Colonic mucosa (tissue), 4 donors: ENCODE measurements around the gene IGSF6. TPM values are rescaled to one million over a fixed set of nuclear protein-coding genes. Genes with fewer than 3 reads are reported as not detected.
A peak's percentile ranks its signal among the peaks of the same experiment; 100 is the strongest.
"Not testable (repeated sequence)": the region's sequence is repeated elsewhere in the genome, so short reads cannot be mapped to it uniquely, and the experiment has no call there.

ENCODE experiments used
- DNase-seq: peaks from one replicate; pipeline ENCODE4 v3.0.0-alpha.2; 2020
- H3K27ac ChIP-seq: fragments of 200-600 bp; one replicate; pipeline ENCODE4 v1.8.0; 2021
- H3K27me3 ChIP-seq: fragments of 200-600 bp; one replicate; pipeline ENCODE4 v1.8.0; 2021
- H3K36me3 ChIP-seq: fragments of 200-600 bp; one replicate; pipeline ENCODE4 v1.8.0; 2021
- H3K4me1 ChIP-seq: fragments of 200-600 bp; one replicate; pipeline ENCODE4 v1.8.0; 2021; ENCODE audit warnings: mild to moderate bottlenecking
- H3K4me3 ChIP-seq: fragments of 200-600 bp; one replicate; pipeline ENCODE4 v1.8.0; 2021
- H3K9ac ChIP-seq, 2 donors: one replicate each; pipeline ENCODE4 v1.7.0; 2013; ENCODE audit warnings: control low read depth in 2 of 2, low read depth in 2 of 2, low read length in 2 of 2
- H3K9me3 ChIP-seq: fragments of 200-600 bp; one replicate; pipeline ENCODE4 v1.8.0; 2021
- CTCF ChIP-seq: fragments of 200-600 bp; IDR thresholded peaks from one replicate; pipeline ENCODE4 v1.8.0; 2022; ENCODE audit warnings: antibody characterized with exemption, mild to moderate bottlenecking
- intact Hi-C: fragments of 100-400 bp; cut with DNase I; formaldehyde crosslinking; loops from one replicate; pipeline ENCODE4 v1.14.1; 2022
- total RNA-seq, 2 donors: library from RNA; stranded (reverse); fragmentation: NEBNext Ultra II Directional in 1 of 2; extraction: Animal tissue kit (Norgen Biotek cat#: 25700) in 1 of 2; gene quantifications; one replicate each; pipeline ENCODE4 v1.2.1, GENCODE V29; 2021
- donor health status: healthy.
- donor health status: DM: no; HTN: no; CAD: no.
- donor health status: DM: no; HTN: no; CAD: no.

The IGSF6 gene
- total RNA-seq, 2 donors from 2014 or later: 2.7 to 4.7 TPM

DNA sequence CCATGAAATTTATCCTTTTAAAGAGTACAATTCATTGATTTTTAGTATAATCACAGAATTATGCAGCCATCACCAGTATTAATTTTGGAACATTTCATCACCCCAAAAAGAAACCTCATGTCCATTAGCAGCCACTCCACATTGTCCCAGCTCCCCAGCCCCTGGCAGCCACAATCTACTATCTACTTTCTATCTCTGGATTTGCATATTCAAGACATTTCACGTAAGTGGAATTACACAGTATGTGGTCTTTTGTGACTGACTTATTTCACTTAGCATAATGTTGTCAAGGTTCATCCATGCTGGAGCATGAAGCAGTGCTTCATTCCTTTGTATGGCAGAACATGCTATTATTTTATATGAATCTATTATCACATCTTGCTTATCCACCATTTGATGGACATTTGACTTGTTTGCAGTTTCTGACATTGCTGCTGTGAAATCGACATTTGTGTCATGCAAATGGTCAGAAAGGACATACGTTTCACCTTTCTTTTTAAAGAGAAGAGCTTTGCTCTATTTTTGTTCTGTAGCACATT is 42.3 kb downstream of the IGSF6 start:
- intact Hi-C loops: no loop called here
- no peaks in the 10 kb centered on the region for H3K27me3 ChIP-seq
- no peak for TF ChIP-seq CTCF
- no peak overlapping the region for H3K9ac ChIP-seq
- peaks cover 20% of the 10 kb centered on the region for H3K4me1 ChIP-seq
- H3K4me3 ChIP-seq: no peak overlapping the region
- H3K36me3 ChIP-seq: no peaks in the 10 kb centered on the region
- DNase-seq: no peak
- H3K27ac ChIP-seq: no peak overlapping the region
- H3K9me3 ChIP-seq: no peaks in the 10 kb centered on the region

- H3K27me3 ChIP-seq: no peaks in the 10 kb centered on the region
- H3K4me3 ChIP-seq: no peak overlapping the region
- H3K36me3 ChIP-seq: no peaks in the 10 kb centered on the region
- H3K9me3 ChIP-seq: no peaks in the 10 kb centered on the region
- H3K27ac ChIP-seq: no peak overlapping the region
- TF ChIP-seq CTCF: no peak
- intact Hi-C loops: no loop called here
- H3K9ac ChIP-seq: no peak overlapping the region
- peaks cover 20% of the 10 kb centered on the region for H3K4me1 ChIP-seq
- no peak for DNase-seq
These were observed 43.6 kb downstream of the IGSF6 start for GRCh38 chr16:21608639-21609328.

DNA sequence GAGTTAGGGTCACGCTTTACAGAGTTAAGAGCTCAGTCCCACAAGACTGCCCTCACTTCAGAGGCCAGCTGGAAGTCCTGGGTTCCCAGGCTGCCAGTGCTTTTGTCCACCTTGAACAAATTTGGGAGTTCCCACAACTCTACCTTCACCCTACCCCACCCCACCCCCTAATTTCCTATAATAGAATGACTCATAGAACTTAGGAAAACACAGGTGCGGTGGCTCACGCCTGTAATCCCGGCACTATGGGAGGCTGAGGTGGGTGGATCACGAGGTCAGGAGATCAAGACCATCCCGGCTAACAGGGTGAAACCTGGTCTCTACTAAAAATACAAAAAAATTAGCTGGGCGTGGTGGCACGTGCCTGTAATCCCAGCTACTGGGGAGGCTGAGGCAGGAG is 46.6 kb downstream of the IGSF6 start:
- intact Hi-C loops, H3K9me3 ChIP-seq, H3K4me3 ChIP-seq, H3K36me3 ChIP-seq, H3K27ac ChIP-seq, H3K9ac ChIP-seq, H3K27me3 ChIP-seq: not testable (repeated sequence)
- DNase-seq: peak; percentile 25
- peaks cover 17% of the 10 kb centered on the region for H3K4me1 ChIP-seq

GRCh38 chr16:21603928-21604327 is 48.5 kb downstream of the IGSF6 start:
- no peak for DNase-seq
- no peaks in the 10 kb centered on the region for H3K36me3 ChIP-seq
- no peak overlapping the region for H3K27ac ChIP-seq
- peaks cover 10% of the 10 kb centered on the region for H3K4me1 ChIP-seq
- intact Hi-C loops: no loop called here
- TF ChIP-seq CTCF: no peak
- no peak overlapping the region for H3K4me3 ChIP-seq
- no peaks in the 10 kb centered on the region for H3K27me3 ChIP-seq
- no peak overlapping the region for H3K9ac ChIP-seq
- H3K9me3 ChIP-seq: no peaks in the 10 kb centered on the region

- Histone ChIP-seq H3K36me3 (no peaks in the 10 kb centered on the region), H3K4me1 (peaks cover 10% of the 10 kb centered on the region), H3K9ac (no peak overlapping the region), H3K27ac (no peak overlapping the region), H3K27me3 (no peaks in the 10 kb centered on the region), H3K9me3 (no peaks in the 10 kb centered on the region), H3K4me3 (no peak overlapping the region)
- DNase-seq: no peak
- no peak for TF ChIP-seq CTCF
- intact Hi-C loops: no loop called here
These were observed 49.6 kb downstream of the IGSF6 start for GRCh38 chr16:21602785-21603184.

DNA sequence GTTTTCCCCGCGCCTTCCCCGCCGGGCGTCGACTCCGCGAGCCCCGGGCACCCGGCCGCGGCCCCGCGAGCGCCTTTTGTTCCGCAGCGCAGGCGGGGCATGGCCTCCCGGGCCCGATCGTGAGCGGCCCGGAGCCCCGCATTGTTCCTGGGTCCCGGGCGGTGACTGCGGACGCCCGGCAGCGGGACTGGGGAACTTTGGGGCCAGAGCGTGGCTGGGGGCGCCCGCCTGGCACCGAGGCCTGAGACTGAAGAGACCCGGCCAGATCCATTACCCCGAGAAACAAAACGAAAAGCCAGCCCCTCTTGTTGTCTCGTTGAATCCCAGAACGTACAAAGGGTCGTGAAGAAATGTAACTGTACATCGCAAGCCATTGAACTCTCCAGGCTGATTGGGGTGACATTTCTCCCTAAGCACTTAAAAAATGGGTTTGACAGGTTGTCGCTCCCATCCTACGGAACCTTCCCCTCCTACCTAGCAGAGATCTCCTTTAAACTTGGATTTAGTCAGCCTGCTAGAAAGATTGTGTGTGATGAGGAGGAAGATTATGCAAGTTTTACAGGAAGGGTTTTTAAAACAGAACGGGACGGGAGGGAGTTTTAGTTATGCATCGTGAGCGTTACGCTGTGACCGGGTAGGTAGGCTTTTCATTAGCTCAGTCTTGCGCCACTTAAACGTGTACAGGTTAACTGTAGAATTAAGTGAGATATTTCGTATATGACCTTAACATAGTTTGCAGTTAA is 52.2 kb downstream of the IGSF6 start:
- TF ChIP-seq CTCF: no peak
- Histone ChIP-seq H3K27me3 (no peaks in the 10 kb centered on the region), H3K4me1 (no peaks in the 10 kb centered on the region), H3K4me3 (peak overlapping the region; percentile 85), H3K27ac (peak overlapping the region; percentile 97), H3K36me3 (no peaks in the 10 kb centered on the region), H3K9me3 (no peaks in the 10 kb centered on the region), H3K9ac (peak overlapping the region; percentile 86 to 98)
- intact Hi-C loops: no loop called here
- DNase-seq: peak; percentile 35
